ENCODE data around the gene FAM13A.

GRCh38 chr4:88693792-88694191 lies 363.2 kb downstream of the FAM13A start:
- TF ChIP-seq FOXK2 (IDR thresholded peaks at IDR 0.05) (no peak), FOXM1 (IDR thresholded peaks at IDR 0.05; ENCODE audit: borderline replicate concordance) (no peak), SP1 (IDR thresholded peaks at IDR 0.05) (no peak), FOXA1 (IDR thresholded peaks at IDR 0.05) (no peak), PKNOX1 (IDR thresholded peaks at IDR 0.05) (no peak), BHLHE40 (IDR thresholded peaks at IDR 0.05; ENCODE audit: borderline replicate concordance) (no peak), L3MBTL2 (conservative IDR thresholded peaks at IDR 0.05) (no peak), ARNT (IDR thresholded peaks at IDR 0.05) (no peak)

All from HEK293T (cell line).